GM19099 (cell line): ENCODE results near the gene NR3C1.

Experiments
- POLR2A ChIP-seq: IDR thresholded peaks from 3 replicates; pipeline ENCODE4 v1.6.1; 2011; ENCODE audit warnings: low read depth; ENCODE audit not compliant: insufficient read length; ENCODE audit errors: extremely low read depth

Gene NR3C1

GRCh38 chr5:143258559-143259253 lies 144.8 kb downstream of the NR3C1 start:
- no peak for TF ChIP-seq POLR2A

- no peak for TF ChIP-seq POLR2A
Observed at GRCh38 chr5:143254819-143255218, 148.7 kb downstream of the NR3C1 start.

- TF ChIP-seq POLR2A, result no peak
Observed at GRCh38 chr5:143251946-143252345, 151.5 kb downstream of the NR3C1 start.

DNA sequence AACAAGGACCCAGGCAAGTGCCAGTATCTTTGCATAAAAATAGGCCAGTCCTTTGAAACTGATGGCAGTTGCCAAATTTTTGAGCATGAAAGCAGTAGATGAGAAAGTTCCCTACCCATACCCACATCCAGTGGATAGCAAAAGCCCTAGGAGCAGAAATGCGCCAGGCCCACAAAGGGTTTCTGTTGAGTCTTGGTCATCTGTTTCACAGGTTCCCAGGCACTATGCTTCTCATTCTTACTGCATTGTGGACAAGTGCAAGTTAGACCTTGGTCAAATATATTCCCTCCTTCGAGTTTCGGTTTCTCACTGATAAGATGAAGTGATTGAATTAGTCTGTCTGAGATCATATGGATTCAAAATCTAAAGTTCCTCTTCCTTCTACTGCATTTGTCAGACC lies 152.3 kb downstream of the NR3C1 start:
- TF ChIP-seq POLR2A, result no peak

DNA sequence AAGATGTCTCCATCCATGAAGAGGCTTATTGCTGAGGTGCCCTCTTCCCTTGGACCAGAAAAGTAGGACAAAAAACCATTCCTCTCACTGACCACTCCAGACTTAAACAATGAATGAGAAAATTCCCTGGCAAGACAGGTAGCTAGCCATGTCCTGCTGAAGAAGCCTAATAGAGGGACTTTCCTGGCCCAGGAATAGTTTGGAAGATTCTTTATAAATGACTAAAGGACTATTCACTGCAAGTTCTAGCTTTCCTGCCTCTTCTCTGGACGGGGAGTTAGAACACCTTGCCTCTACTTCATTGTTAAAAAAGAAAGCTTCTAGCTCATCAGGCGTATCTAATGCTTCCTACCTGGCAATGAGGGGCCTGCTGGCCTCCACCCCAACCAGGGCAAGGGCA lies 153.6 kb downstream of the NR3C1 start:
- TF ChIP-seq POLR2A, result no peak

DNA sequence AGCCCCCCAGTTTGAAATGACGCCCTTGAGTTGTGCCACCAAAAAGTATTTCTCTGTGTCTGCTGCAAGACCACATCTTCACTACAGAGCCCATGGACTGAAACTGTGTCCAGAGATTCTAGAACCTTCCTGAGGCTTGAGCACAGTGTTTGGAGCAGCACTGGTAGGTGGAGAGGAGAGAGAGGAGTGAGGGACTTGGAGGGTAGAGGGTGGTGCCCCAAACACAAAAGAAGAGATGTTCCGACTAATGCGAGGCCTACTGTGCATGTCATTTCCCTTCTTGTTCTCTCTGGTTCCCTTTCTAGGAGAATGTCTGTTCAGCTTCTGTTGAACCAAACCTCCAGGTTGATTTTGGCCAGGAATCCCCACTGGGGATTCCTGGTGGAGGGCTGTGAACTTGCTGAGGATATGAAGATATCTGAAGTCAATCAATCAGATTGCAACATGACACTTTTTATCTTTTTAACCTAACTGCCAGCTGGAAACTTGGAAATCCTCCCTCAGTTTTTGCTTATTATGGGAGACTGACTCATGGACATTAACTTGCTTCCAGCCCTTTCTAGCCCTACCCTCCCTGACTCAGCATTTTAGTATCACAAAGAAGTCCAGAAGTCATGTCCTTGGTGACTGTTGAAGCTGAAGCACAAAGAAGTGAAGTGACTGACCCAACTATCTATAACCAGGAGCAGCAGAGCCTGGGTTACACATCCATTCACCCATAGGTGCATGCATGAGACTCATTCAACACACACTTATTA lies 154.5 kb downstream of the NR3C1 start:
- no peak for TF ChIP-seq POLR2A

GRCh38 chr5:143248391-143248790 lies 155.1 kb downstream of the NR3C1 start:
- TF ChIP-seq POLR2A, result no peak

DNA sequence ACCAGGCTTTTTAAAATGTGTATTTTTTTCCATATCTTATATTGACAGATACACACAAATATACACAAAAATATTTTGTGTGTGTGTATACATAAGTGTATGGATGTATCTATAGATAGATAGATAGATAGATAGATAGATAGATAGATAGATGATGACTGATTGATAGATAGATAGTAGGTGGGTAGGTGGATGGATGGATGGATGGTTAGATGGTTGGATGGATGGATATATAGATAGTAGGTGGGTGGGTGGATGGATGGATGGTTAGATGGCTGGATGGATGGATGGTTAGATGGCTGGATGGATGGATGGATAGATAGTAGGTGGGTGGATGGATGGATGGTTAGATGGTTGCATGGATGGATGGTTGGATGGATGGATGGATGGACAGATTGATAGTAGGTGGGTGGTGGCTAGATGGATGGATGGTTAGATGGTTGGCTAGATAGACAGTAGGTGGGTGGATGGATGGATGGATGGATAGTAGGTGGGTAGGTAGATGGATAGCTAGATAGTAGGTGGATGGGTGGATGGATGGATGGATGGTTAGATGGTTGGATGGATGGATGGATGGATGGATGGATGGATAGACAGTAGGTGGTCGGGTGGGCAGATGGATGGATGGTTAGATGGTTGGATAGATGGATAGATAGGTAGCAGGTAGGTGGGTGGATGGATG lies 156.2 kb downstream of the NR3C1 start:
- TF ChIP-seq POLR2A, result no peak

DNA sequence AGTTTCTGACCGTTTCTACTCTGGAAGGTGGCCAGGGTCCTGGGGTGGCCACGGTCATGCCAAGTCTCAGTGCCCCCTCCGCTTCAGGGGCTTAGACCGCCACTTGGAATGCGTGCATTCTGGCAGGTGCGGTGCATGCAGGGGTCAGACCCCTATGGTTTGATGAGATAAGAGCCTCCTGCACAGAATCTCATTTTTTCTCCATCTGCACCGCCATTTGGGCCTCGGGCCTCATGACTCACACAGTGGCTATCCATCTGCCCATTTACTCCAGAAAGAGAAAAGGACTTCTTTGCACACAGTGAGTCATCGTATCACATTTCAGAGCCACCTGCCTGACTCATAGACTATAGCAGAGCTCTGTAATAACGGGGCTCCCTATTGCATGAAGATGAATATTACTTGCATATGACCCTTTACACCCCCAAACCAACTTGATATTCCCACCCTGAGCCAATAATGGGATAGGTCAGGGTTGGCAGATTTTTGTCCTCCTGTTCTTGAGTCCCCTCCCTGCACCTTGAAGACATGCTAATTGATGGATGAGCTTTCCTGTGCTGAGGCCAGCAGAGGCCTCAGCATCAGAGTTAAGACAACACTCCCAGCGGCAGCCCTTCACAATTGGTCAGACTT lies 157.4 kb downstream of the NR3C1 start:
- no peak for TF ChIP-seq POLR2A

DNA sequence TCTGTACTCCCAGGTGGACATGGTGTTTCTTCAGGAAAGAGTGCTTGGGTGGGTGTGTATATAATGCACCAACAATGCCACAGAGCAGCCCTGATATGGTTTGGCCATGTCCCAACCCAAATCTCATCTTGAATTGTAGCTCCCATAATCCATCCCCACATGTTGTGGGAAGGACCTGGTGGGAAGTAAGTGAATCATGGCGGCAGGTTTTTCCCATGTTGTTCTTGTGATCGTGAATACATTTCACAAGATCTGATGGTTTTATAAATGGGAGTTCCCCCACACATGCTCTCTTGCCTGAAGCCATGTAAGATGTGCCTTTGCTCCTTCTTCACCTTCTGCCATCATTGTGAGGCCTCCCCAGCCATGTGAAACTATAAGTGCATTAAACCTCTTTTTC lies 158.5 kb downstream of the NR3C1 start:
- no peak for TF ChIP-seq POLR2A

DNA sequence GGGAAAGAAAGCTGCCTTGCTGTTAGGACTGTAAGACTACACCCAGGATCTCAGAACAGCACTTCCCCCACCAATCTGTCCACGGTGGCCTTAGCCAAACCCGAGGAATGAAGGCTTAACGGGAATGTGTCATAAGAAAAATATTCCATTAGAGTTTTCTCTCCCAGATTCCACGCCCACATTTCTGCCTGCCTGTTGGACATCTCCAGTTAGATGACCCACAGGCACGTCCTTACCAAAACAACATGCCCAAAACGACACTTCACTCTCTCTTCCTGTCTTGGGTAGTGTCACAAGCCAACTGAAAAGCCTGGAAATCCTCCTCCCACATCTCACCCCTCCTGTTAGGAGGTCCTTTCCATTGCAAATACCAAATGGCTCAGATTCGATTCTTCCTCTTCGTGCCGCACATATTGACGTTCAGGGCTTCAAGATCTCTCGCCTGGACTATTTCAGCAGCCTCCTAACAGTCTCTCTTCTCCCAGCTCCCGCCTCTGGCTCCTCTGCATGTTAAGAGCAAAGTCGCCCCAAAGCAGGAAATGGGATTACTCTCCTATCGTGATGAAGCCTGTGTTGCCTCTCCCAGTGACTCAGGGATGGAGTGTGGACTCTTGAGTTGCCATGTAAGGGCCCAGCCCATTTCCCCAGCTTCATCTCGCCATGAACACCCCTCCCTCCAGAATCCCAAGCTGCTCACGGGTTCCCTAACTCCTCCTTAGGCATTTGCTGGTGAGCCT lies 159.3 kb downstream of the NR3C1 start:
- no peak for TF ChIP-seq POLR2A

- no peak for TF ChIP-seq POLR2A
Observed at GRCh38 chr5:143243103-143243502, 160.4 kb downstream of the NR3C1 start.

GRCh38 chr5:143241892-143242291 lies 161.6 kb downstream of the NR3C1 start:
- TF ChIP-seq POLR2A, result no peak

GRCh38 chr5:143239882-143240518 lies 163.5 kb downstream of the NR3C1 start:
- TF ChIP-seq POLR2A, result no peak
